Right lobe of liver (tissue), 6 donors: ENCODE measurements around the gene ZNF319. TPM values are rescaled to one million over a fixed set of nuclear protein-coding genes. Genes with fewer than 3 reads are reported as not detected.

Experiments used
- ATAC-seq, 4 donors: fragments of 200-7000 bp; cut with Tn5 transposase; one replicate each; pipeline ENCODE4 v1.9.1; 2020; ENCODE audit warnings: mild to moderate bottlenecking in 4 of 4, moderate library complexity in 4 of 4
- DNase-seq, 3 donors: peaks; one replicate each; pipeline ENCODE4 v3.0.0-alpha.2; 2020
- H3K27ac ChIP-seq, 3 donors: fragments of 200-600 bp; one replicate each; pipeline ENCODE4 v1.8.0; 2022
- H3K27me3 ChIP-seq, 2 donors: fragments of 200-600 bp; one replicate each; pipeline ENCODE4 v1.8.0; 2022
- H3K36me3 ChIP-seq, 4 donors: fragments of 200-600 bp; sonication (generic) in 1 of 4; one replicate each; pipeline versions ENCODE4 v1.5.1 to v1.8.0; 2017 to 2022; ENCODE audit warnings: control low read depth in 1 of 4
- H3K4me1 ChIP-seq, 4 donors: fragments of 200-600 bp; sonication (generic) in 1 of 4; one replicate each; pipeline versions ENCODE4 v1.5.1 to v1.8.0; 2017 to 2022; ENCODE audit warnings: control low read depth in 1 of 4
- H3K4me3 ChIP-seq, 3 donors: fragments of 200-600 bp; one replicate each; pipeline ENCODE4 v1.8.0; 2022
- H3K9me3 ChIP-seq, 4 donors: fragments of 200-600 bp; sonication (generic) in 1 of 4; one replicate each; pipeline versions ENCODE4 v1.5.1 to v1.8.0; 2017 to 2022; ENCODE audit warnings: control low read depth in 1 of 4
- CTCF ChIP-seq, 4 donors: fragments of 200-600 bp in 3 of 4; fragments of 450-650 bp in 1 of 4; IDR thresholded peaks; one replicate each; pipeline versions ENCODE4 v1.5.1 to v1.8.0; 2016 to 2022; ENCODE audit warnings: antibody characterized with exemption in 4 of 4, mild to moderate bottlenecking in 2 of 4
- POLR2A ChIP-seq: fragments of 450-650 bp; IDR thresholded peaks from one replicate; pipeline ENCODE4 v1.6.1; 2017; ENCODE audit warnings: antibody characterized with exemption, mild to moderate bottlenecking
- WGBS: methylation state at CpG from one replicate; pipeline ENCODE4 v1.1.6; 2018; ENCODE audit warnings: low coverage, low lambda C conversion rate; ENCODE audit not compliant: insufficient coverage; ENCODE audit errors: missing lambda C conversion rate; 5-methylcytosine and 5-hydroxymethylcytosine counted together
- intact Hi-C, 2 donors: fragments of 100-400 bp; cut with DNase I; formaldehyde crosslinking; loops; one replicate each; pipeline versions ENCODE4 v1.11.2 to v1.14.1; 2022
- total RNA-seq, 6 experiments: library from RNA; depleted of rRNA in 2 of 6; stranded (reverse); fragments of >200 nt in 2 of 6; fragmentation: NEBNext Ultra II Directional in 3 of 6; extraction: Animal tissue kit (Norgen Biotek cat#: 25700) in 3 of 6; gene quantifications; one replicate each; pipeline versions ENCODE4 v1.1.0 to v1.2.4, GENCODE V29; 2016 to 2023
- donor health status: DM: no; HTN: yes; CAD: no.
- donor health status: DM: no; HTN: no; CAD: no.
- donor health status: DM: no; HTN: no; CAD: no.
- donor health status: DM: no; HTN: yes; CAD: no.
- donor health status: DM: no; HTN: yes; CAD: no.

ZNF319 gene
- total RNA-seq, 6 experiments from 2014 or later, result 2.5 to 4.9 (median 3.4) TPM

- no peaks in the 10 kb centered on the region for H3K9me3 ChIP-seq
- no peaks in the 10 kb centered on the region for H3K36me3 ChIP-seq
- intact Hi-C loops, result no loop called here
- TF ChIP-seq CTCF (IDR thresholded peaks at IDR 0.05) (no peak), POLR2A (no peak)
- H3K4me1 ChIP-seq, result no peaks in the 10 kb centered on the region
- H3K27ac ChIP-seq, result no peak overlapping the region
- no peaks in the 10 kb centered on the region for H3K27me3 ChIP-seq
- 67% methylated on average over 5 of the region's 5 CpGs for WGBS
- ATAC-seq (no peak), DNase-seq (peak in 1 of 3 donors; percentile 25)
- H3K4me3 ChIP-seq, result no peak overlapping the region
Measured at GRCh38 chr16:57949595-57950238, 50.8 kb downstream of the ZNF319 start.

DNA sequence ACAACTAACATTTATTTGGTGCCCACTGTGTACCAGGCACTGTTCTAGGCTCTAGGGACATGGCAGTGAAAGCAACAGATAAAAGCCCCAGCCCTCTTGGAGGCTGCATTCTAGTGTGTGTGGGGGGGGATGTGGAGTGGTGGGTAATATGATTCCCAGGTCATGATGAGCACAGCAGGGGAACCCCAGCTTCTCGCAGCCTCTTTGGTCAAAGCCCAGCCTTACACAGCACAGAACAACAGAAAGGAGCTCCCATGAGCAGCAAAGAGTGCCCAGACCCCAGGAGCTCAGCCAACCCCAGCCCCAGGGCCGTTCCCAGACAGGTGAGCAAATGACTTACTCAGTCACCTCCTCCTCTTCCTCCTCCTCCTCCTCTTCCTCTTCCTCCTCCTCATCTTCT is 51.5 kb downstream of the ZNF319 start:
- Histone ChIP-seq H3K9me3 (no peaks in the 10 kb centered on the region), H3K4me3 (no peak overlapping the region), H3K4me1 (no peaks in the 10 kb centered on the region), H3K36me3 (no peaks in the 10 kb centered on the region), H3K27me3 (no peaks in the 10 kb centered on the region), H3K27ac (no peak overlapping the region)
- ATAC-seq, result no peak
- intact Hi-C loops, result no loop called here
- peak in 1 of 3 donors; percentile 33 for DNase-seq
- TF ChIP-seq CTCF (IDR thresholded peaks at IDR 0.05) (no peak), POLR2A (no peak)
- 17% methylated on average over 1 of the region's 2 CpGs for WGBS

GRCh38 chr16:57948027-57948426 is 52.4 kb downstream of the ZNF319 start:
- TF ChIP-seq POLR2A (no peak), CTCF (IDR thresholded peaks at IDR 0.05) (no peak)
- no peaks in the 10 kb centered on the region for H3K9me3 ChIP-seq

GRCh38 chr16:57947261-57947660 is 53.2 kb downstream of the ZNF319 start:
- DNase-seq, result peak in 1 of 3 donors; percentile 0
- TF ChIP-seq CTCF (IDR thresholded peaks at IDR 0.05) (no peak), POLR2A (no peak)
- peak in 1 of 4 donors; percentile 38 for ATAC-seq
- no peak overlapping the region for H3K27ac ChIP-seq
- WGBS, result 71% methylated on average over 2 of the region's 2 CpGs
- H3K4me3 ChIP-seq, result no peak overlapping the region
- no peaks in the 10 kb centered on the region for H3K27me3 ChIP-seq
- no peaks in the 10 kb centered on the region for H3K9me3 ChIP-seq
- peaks cover 0 to 4% (median 0%) of the 10 kb centered on the region in 4 donors for H3K4me1 ChIP-seq
- intact Hi-C loops, result no loop called here
- no peaks in the 10 kb centered on the region for H3K36me3 ChIP-seq

More at GRCh38 chr16:57948027-57948426, 52.4 kb downstream of the ZNF319 start:
- no peak for ATAC-seq
- WGBS, result 85% methylated on average over 2 of the region's 5 CpGs
- Histone ChIP-seq H3K4me3 (no peak overlapping the region), H3K36me3 (no peaks in the 10 kb centered on the region), H3K27me3 (no peaks in the 10 kb centered on the region), H3K4me1 (peaks cover 0 to 4% (median 0%) of the 10 kb centered on the region in 4 donors), H3K27ac (no peak overlapping the region)
- intact Hi-C loops, result no loop called here
- DNase-seq, result peak in 1 of 3 donors; percentile 7
